ENCODE measurements around the gene PCNX2.

Gene PCNX2

DNA sequence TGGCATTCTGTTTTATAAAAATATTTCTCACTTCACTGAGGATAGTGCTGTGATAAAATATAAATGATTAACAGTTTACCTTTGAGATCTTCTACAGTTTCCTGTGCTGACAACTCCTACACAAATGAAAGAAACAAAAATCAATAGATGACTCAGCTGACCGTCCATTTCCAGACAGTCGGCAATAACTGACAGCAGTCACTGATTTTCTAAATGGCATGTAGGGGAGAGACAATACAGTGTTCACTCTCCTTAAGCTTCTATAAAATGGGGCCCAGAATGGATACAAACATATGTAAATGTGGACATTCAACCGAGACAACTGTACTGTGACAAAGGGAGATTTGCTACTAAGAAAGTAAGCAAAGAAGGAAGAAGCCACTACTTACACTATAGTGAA is 34.3 kb downstream of the PCNX2 start:
- no peak for DNase-seq (ENCODE audit: low read depth)

DNA sequence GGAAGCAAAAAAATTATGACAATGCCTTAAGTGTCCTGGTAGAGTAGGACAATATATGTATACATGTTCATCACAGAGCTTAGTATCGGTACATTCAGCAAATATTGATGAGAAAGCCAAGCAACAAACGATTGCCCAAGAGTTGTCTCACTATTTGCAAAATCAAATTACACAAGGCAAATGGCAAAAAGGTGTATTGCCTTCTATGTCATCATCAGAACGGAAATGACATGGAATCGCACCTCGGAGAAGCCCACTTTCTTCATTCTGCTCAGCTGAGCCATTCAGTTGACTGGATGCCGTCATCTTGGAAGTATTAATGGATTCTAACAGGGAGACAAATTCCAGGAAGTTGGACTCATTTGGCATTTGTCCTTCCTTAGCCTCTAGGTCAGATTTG is 37.7 kb downstream of the PCNX2 start:
- no peak for DNase-seq (ENCODE audit: low read depth)

DNA sequence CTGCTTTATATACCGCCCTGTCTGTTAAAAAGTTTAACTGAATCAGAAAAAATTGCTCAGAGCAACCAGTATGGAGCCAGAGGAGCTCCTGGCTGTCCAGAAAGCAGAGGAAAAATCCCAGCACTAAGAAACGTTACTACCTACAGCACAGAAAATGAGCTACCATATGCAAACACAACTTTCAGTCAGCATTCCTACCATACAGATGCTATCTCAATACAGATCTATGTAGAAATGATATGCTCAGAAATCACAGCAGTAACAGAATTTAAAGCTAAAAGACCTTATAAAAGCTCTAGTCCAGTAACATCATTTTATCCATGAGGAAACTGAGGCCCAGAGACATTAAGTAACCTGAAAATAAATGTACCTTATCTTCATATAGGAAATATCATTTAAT is 38.7 kb downstream of the PCNX2 start:
- DNase-seq (ENCODE audit: low read depth) = no peak

DNA sequence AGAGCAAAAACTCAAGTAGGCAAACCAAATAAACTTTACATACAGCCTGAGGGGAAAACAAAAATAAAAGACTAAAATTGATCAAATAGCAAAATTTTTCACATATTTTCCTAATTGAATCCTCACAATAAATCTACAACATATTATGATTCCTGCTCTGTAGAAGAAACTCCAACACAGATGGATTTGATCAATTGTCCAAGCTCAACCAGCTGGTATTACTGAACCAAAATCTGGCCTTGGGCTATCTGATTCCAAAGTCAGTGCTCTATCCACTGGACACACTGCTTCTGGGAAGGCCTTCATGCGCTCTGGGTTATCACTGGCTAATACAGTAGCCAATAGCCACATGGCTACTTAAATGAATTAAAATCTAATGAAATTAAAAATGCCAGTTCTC is 39.3 kb downstream of the PCNX2 start:
- DNase-seq (ENCODE audit: low read depth) = peak; percentile 45

DNA sequence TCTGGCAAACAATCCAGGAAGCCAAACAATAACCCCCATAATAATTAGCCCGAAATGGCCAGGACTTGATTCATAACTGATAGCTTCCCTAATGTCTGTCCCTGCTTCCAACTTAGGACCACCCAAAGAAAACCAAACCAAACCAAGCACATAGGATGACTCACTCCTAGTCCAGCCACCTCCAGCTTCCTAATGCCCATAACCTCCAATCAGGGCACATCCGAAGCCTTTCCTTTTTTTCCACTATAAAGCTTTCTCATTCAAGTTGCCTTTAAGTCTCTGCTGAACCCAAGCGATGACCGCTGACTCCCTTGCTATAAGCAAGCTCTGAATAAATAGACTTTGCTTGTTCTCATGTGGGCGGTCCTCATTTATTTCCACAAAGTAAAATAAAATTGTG is 40.4 kb downstream of the PCNX2 start:
- no peak for DNase-seq (ENCODE audit: low read depth)

DNA sequence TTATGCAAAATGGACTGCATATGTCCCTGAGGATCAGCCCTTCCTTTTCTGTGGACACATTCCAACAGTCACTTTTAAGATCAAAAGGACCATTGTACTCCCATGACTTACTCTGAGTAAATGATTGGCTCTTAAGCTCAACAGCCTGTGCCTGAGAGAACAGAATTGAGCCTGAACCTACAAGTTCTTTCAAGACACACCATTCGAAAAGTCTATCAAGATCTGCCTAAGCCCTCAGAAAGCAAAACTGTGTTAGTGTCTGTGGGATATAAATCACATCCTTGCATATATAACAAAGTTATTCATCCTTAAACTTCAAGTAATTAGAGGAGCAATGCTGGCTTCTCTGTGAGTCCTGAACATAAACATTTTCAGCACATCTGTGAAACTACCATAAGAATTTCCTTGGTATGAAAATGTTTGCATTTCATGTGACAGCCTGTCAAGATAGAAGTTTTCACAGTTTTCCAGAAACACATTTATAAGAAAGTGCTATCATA is 41.6 kb downstream of the PCNX2 start:
- DNase-seq (ENCODE audit: low read depth) = no peak

DNA sequence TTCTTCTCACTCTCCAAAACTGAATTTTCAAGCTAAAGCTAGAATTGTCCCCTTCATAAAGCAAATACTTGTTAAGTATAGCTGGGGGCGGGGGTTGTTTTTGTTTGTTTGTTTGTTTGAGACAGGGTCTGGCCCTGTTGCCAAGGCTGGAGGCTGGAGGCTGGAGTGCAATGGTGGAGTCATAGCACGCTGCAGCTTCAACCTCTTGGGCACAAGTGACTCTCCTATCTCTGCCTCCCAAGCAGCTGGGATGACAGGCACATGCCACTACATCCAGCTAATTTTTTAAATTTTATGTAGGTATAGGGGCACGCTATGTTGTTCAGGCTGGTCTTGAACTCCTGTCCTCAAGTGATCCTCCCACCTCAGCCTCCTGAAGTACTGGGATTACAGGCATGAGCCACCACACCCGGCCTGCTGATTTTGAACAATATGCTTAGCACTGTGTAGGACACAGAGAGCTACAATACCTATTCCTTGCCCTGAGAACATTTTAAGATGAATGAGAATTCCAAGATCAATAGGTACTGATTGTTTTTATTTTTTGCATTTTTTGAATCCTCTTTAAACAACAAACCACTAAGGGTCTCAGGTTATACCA is 42.2 kb downstream of the PCNX2 start:
- DNase-seq (ENCODE audit: low read depth) = no peak

DNA sequence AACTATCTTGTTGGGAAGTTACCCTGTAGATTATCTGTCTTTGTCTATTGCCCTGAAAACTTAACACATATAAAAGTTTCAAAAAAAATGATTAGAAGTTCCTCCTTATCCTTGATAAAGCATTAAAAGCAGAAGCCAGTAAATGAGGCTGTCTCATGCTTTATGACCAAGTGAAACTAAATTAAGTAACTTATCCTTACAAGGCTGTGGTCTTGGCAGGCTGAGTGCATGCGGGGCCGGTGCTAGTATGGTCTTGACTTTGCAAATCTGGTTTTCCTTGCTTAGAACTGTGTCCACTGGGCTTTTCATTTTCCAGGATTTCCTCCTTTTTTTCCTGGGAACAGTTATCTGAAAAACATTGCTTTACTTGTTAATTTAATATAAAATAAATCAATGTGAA is 43.1 kb downstream of the PCNX2 start:
- DNase-seq (ENCODE audit: low read depth) = no peak

DNA sequence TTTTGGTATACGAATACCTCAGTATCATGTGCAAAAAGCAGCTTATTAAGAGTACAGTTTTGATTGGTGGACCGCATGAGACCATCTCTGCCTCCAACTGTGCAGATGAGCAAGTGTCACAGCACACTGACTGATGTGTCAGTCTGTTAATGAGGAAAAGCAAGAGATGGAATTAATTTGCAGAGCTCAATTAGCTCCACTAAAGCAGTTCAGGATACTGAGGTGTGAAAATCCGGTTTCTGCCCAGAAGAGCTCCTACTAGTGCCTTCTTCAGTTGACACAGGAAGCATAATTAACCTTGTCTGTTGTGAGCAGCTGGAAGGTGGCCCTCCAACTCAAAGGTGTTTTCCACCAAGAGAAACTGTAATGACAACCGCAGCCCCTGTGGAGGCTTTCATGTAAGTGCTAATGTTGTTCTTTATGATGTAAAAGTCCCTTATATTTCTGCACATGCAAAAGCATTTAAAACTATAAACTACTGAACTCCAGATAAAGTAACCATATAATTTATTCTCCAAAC is 44.3 kb downstream of the PCNX2 start:
- no peak for DNase-seq (ENCODE audit: low read depth)

DNA sequence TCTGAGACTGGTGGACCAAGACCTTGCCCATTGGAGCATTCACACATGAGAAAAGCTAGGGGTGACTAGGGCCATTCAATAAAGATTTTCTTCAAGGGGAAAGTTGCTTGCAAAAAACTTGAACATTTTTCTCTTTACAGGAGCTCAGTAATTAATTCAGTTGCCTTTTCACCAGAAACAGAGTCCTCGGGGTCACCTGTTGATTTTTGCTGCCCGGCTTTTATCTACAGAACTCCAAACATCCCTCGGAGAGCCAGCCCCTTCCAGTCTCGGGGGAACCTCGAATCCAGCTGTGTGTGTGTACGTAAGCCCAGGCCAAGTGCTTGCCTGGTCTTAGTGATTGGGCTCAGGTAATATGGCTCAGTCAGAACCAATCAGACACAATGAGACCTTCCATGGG is 47.5 kb downstream of the PCNX2 start:
- DNase-seq (ENCODE audit: low read depth) = no peak

DNA sequence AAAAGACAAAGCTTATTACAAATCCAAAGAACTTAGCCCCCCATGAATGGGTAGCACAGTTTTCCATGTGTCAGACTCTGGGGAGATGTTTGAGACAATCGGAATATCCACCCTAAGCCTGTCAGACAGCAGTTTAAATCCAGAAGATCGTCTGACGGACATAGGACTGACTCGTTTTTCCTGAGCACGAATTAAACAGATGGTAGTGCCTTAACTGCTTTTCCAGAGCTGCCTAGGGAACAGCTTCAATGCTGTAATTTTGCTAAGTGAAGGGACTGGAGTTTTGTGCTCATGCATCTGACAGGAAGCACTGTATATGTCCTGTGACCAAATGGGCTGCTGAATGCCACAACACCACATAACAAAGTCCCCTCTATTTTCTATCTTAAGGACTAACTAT is 48.6 kb downstream of the PCNX2 start:
- no peak for DNase-seq (ENCODE audit: low read depth)

DNA sequence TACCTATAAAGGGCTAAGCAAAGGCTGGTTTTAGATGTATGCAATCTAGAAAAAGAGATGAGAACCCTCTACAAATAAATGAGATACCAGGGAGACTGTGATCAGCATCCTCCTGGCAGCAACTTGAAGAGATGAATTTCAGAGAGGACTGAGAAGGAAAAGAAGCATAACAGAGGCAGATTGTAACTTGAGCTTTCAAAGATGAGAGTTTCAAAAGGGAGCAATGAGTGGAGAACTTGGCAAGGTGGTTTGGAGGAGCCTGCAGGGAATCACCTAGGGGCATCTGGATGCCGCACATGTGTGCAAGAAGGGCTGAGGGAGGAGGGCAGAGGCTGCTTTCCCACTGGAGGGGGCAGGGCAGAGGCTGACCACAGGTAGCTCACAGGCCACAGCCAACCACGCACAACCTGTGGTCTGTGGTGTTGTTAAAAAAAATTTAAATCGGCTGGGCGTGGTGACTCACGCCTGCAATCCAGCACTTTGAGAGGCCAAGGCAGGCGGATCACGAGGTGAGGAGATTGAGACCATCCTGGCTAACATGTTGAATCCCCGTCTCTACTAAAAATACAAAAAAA is 50.2 kb downstream of the PCNX2 start:
- no peak for DNase-seq (ENCODE audit: low read depth)

DNA sequence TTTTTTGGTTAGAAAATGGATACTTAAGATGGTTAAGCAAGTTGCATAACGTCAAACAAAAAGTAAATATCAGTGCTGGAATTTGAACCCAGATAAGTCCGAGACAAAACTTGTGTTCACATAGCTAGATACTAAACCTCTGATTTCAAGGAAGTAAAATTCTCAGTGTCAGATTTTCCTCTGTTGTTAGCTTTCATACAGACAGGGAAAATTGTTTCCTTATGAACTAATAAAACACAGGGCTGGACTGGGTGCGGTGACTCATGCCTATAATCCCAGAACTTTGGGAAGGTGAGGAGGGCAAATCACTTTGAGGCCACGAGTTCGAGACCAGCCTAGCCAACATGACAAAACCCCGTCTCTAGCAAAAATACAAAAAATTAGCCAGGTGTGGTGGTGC is 51.3 kb downstream of the PCNX2 start:
- DNase-seq (ENCODE audit: low read depth) = peak; percentile 45

DNA sequence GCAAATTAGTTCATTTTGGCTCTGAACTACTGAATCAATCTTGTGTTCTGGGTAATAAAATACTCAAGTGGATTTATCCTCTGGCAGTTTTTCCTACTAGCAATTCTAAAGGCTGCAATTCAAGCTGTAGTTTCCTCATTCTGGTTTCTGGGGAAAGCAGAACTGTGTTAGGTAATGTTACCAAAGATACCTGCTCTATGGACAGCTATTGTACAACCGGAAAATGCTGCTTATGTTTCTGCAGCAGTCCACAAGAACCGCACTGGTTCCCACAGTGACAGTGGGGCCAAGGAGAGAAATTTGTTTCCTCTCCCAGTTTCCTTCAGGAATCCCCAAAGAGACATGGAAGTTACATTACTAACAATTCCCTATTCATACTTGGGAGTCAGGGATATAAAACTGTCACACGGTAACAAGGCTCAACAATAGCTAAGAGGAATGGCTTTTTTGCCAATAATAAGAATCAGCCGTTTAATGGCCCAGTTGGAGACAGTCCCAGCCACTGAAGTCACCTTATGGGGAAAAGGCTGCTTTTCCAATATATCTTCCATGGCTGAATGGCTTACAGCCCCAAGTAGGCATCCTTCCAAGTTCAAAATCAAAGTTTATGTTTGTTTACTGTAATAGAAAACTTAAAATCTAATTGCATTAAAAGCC is 52.6 kb downstream of the PCNX2 start:
- no peak for DNase-seq (ENCODE audit: low read depth)

DNA sequence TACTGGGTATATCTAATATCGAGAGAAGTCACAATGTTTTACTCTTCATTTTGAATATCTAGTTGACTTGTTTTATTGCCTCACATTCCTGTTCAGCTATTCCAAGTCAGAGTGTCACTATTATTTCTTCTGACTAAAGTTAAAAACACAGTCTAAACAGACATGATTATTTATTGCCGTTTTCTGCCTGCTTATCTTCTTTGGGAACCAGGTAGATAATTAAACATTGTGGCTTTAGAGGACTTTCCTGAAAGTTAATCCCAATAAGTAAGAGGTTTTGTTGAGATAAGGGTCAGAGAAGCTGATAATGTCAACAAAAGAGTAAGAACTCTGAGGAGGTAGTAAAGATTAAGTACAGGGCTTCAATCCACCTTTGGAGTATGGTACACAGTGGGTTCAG is 53.8 kb downstream of the PCNX2 start:
- no peak for DNase-seq (ENCODE audit: low read depth)

DNA sequence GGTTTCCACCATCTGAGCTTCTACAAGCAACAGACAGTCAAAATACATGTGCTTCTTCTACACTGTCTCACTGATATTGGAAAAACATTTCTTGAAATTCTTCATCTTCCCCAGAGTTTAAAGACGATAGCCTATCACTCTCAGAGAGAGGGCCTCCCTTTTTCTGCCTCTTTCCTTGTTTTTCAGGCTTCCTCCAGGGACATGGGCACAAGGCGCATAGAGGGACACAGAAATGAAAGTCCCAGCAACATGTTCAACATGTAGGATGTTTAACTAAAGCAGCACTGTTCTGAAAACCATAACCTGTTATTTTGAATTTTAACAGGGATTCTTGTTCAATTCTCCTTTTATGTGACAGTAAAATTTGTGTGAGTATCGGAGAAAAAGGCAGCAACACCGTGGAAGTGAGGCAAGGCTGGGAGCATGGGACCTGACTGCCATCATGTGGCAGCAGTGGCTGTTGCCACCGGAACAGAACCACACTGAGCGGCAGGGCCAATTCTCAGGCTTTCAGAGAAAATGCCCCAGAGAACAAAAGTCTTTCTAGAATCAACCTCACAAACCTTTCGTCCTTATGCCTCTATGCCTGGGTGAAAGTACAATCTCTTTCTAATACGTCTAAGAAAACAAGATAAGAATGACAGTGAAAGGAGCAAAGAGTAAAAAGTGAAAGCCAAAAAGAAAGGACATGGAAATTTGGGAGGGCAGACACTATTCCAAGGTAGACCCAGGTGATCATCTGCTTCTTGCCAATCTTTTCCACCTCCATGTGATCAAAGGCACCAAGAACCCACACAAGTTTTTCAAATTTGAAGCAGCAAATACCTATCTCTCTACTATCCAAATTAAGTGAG is 54.5 kb downstream of the PCNX2 start:
- peak; percentile 51 for DNase-seq (ENCODE audit: low read depth)

DNA sequence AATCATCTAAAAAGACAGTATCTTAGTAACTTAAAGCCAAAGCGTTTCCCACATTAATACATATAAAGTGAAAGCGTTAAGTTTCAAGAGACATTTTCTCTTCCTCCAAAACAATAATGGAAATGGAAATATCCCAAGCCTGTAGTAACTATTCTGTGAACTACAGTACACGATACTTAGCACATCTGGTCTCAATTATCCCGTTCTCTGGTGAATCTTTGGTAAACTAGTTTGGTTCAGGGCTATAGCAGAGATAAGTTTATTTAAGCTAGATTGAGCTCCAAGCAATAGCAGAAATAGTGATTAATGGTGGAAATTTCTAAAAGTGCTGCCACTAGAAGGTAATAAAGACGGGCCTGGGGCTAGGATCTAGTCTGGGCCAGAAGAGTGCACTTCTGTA is 55.2 kb downstream of the PCNX2 start:
- DNase-seq (ENCODE audit: low read depth) = peak; percentile 66

DNA sequence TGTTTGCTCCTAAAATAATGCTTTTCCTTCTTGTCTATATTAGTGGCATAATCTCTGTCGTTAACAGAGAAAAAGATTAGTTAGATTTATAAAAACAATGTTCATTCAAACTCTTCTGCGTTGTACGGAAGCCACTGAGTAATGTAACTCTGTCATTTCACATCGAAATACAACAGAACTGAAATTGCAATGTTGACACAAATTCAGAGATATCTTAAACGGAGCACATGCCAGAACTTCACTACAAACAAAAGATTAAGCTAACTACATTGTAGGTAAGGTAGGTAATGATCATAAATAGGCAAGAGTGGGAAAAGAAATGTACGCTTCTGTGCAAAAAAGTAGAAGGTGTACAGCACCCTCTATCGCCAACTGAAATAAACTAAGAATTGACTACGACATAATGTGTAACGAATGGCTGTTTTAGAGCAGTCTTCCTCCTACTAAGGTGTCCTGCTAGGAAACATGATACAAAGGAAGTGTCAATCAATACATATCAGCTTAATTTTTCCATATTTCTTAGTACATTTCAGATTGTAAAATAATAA is 56.6 kb downstream of the PCNX2 start:
- no peak for DNase-seq (ENCODE audit: low read depth)

DNA sequence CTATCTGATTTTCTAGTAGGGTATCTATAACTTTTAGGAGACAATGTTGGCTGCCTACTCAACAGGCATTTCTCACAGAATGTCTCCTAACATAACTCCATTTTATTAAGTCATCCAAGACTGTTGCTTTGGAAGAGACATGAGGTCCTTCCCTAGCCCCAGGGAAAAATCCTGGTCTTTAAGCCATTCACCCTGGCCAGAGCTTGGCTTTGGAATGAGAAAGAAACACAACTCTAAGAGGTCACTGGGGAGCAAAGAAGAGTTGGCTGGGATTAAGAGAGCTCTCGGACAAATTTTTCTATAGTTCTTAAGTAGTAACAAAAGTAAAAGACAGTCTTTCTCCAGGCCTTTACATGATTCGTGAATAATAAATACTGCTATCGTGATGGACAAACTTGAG is 57.9 kb downstream of the PCNX2 start:
- DNase-seq (ENCODE audit: low read depth) = no peak

DNA sequence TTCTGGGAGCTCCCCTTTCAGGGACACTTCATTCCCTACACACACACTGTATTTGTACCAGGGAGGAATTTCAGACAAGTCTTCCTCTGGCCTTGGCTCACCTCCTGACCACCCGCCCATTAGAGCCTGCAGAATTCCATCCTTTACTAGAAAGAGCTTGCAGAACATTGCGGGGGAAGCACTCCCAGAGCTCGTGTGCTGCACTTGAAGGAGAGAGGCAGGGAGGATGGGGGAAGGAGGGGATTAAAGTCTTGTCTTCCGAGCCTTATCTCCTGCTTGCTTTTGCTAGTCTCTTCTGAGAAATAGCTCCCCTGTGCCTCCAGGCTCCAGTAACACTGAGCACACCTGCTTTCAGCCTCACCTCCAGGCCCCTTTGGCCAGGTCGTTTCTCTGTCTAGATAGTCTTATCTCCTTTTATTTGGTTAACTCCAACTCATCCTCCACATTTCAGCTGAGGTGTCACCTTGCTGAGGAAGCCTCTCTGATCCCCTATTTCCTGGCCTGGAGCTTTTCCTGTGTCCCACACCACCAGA is 62.0 kb downstream of the PCNX2 start:
- no peak for DNase-seq (ENCODE audit: low read depth)

DNA sequence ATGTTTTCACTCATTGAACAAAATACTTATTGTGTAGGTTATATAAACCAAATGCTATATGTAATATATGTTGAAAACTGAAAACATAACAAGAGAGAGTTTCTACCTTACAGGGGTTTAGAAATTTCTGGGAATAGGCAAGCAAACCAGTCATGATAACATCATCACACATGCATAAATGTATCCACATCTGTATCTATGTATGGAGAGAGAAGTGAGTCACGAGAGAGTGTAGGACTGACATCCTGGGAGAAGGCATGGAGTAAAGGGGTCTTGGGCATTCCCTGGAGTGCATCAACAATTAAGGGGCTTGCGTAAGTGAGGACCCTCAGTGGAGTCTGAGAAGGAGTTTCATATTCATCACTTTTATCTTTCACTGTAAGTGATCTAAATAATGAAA is 65.5 kb downstream of the PCNX2 start:
- DNase-seq (ENCODE audit: low read depth) = no peak

DNA sequence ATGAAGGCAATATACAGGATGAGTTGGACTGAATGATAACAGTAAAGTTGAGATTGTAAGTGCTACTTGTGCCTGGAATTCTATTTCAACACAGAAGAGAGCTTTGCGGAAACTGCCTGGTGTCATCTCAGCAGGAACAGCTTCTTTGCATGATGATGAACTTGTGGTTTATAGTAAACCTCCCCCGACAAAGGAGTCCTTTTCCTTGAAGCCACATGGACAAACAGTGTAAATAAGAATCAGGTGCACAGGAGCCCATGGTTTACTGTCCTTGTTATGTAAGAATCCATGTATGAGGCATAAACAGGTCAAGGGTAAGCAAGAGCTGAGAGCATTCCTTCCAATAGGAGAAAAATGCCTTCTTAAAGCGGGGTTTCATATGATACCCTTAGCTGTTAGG is 66.2 kb downstream of the PCNX2 start:
- no peak for DNase-seq (ENCODE audit: low read depth)

All from fibroblast of gingiva (primary cell).